Lower leg skin (tissue), 4 donors: Measurements from ENCODE around the gene CDKL4. TPM values are rescaled to one million over a fixed set of nuclear protein-coding genes. Genes with fewer than 3 reads are reported as not detected.
"Not testable (repeated sequence)": the region's sequence is repeated elsewhere in the genome, so short reads cannot be mapped to it uniquely, and the experiment has no call there.

Experiments
- DNase-seq, 2 donors: peaks; one replicate each; pipeline ENCODE4 v3.0.0-alpha.2; 2019; ENCODE audit warnings: low spot score in 2 of 2
- H3K4me3 ChIP-seq: fragments of 200-600 bp; sonication (generic); 2 replicates; pipeline ENCODE4 v1.5.1; 2017; ENCODE audit warnings: mild to moderate bottlenecking, low read depth; ENCODE audit not compliant: poor library complexity, severe bottlenecking
- POLR2A ChIP-seq, 2 donors: fragments of 450-650 bp; IDR thresholded peaks; one replicate each; pipeline ENCODE4 v1.6.1; 2016 to 2017; ENCODE audit warnings: antibody characterized with exemption in 2 of 2, mild to moderate bottlenecking in 1 of 2, moderate library complexity in 1 of 2
- WGBS, 2 donors: methylation state at CpG; one replicate each; pipeline ENCODE4 v1.1.5; 2018; 5-methylcytosine and 5-hydroxymethylcytosine counted together
- intact Hi-C: fragments of 100-400 bp; cut with DNase I; formaldehyde crosslinking; loops from one replicate; pipeline ENCODE4 v1.15.0; 2023; ENCODE audit warnings: low total_unique reads
- total RNA-seq, 4 donors: library from RNA; depleted of rRNA; stranded (reverse); fragments of >200 nt; gene quantifications; one replicate each; pipeline ENCODE4 v1.1.0, GENCODE V29; 2016
- TF ChIP-seq, protein P1 (sequence below), 3 donors: fragments of 450-650 bp; IDR thresholded peaks; one replicate each; pipeline ENCODE4 v1.5.1; 2016; ENCODE audit warnings: antibody characterized with exemption in 3 of 3, mild to moderate bottlenecking in 3 of 3, moderate library complexity in 2 of 3

CDKL4 gene
- total RNA-seq, 4 donors from 2014 or later: 0.74 to 1.1 TPM; not detected in 2

DNA sequence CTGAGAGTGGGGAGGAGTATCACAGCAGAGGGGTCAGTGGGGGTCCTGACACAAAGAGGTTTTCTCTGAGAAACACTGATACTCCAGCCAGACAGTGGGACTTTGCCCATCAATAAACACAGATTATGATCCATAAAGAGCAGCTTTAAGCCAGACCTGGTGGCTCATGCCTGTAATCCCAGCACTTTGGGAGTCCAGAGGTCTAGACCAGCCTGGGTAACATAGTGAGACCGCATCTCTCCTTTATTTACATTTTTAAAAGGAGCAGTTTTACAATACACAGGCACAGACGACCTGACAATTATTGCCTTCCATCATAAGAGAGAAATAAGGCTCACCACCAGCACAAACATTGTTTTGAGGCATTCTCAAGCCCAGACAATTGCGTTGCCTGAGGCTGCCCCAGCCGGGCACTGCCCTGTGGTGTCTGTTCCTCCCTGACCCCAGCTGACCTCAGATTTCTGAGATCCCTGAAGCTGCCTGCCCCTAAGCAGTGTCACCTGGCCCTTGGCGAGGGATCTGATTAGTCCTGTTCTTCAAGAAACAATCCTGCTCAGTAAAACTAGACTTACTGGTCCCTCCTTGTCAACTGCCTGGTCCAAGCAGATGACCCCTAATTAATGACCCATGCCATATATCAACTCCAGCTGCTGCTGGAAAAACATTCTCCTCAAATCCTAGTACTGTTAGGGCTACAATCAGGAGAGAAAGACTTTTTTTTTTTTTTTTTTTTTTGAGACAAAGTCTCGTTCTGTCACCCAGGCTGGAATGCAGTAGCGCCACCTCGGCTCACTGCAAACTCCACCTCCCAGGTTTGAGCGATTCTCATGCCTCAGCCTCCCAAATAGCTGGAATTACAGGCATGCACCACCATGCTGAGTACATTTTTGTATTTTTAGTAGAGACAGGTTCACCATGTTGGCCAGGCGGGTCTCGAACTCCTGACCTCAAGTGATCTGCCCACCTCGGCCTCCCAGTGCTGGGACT is 63.5 kb downstream of the CDKL4 start:
- no peak overlapping the region for H3K4me3 ChIP-seq
- TF ChIP-seq, protein P1, sequence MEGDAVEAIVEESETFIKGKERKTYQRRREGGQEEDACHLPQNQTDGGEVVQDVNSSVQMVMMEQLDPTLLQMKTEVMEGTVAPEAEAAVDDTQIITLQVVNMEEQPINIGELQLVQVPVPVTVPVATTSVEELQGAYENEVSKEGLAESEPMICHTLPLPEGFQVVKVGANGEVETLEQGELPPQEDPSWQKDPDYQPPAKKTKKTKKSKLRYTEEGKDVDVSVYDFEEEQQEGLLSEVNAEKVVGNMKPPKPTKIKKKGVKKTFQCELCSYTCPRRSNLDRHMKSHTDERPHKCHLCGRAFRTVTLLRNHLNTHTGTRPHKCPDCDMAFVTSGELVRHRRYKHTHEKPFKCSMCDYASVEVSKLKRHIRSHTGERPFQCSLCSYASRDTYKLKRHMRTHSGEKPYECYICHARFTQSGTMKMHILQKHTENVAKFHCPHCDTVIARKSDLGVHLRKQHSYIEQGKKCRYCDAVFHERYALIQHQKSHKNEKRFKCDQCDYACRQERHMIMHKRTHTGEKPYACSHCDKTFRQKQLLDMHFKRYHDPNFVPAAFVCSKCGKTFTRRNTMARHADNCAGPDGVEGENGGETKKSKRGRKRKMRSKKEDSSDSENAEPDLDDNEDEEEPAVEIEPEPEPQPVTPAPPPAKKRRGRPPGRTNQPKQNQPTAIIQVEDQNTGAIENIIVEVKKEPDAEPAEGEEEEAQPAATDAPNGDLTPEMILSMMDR (IDR thresholded peaks at IDR 0.05): no peak
- TF ChIP-seq POLR2A (IDR thresholded peaks at IDR 0.05): no peak
- intact Hi-C loops: no loop called here
- no peak for DNase-seq
- 69 to 78% methylated on average over 12 of the region's 12 CpGs for WGBS, 2 donors

DNA sequence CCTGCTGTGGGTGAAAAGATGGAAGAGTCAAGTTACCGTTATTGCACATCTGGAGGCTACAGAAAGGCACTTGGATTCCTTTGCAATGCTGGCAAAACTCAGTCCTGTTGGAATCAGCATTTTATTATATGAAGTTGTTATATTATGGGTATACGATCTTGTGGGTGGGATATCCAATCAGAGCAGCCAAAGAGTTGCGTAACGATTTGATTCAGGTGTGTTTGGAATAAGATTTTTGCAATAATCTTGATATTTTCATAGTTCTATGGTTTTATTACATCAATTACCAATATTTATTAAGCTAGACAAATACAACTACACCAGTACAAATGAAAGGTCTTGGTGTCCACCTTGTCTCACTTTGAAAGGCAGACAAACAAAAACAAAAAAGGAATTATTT is 65.0 kb downstream of the CDKL4 start:
- TF ChIP-seq, protein P1 (IDR thresholded peaks at IDR 0.05): no peak
- no peak for TF ChIP-seq POLR2A (IDR thresholded peaks at IDR 0.05)
- intact Hi-C loops: no loop called here
- H3K4me3 ChIP-seq: no peak overlapping the region
- WGBS, 2 donors: 77 to 90% methylated on average over 4 of the region's 4 CpGs
- no peak for DNase-seq

DNA sequence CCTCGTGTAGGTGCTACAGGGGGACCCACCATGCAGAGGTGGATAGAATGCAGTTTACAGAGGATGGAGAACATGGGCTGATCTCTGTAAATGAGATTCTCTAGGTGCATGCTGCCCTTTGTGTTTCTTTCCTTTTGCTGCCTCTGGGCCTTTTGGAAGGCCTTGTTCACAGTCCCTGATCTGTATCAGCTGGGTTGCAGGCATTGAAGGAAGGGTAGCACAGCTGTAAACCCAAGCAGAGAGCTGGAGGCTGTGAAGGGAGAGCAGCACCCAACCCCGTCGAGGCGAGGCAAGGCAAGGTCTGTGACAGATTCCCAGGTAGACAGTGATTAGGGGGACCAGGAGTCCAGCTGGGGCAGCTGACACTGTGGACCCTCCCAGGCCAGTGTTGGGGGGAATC is 66.8 kb downstream of the CDKL4 start:
- no peak for DNase-seq
- intact Hi-C loops: no loop called here
- WGBS, 2 donors: 64 to 76% methylated on average over 4 of the region's 4 CpGs
- H3K4me3 ChIP-seq: no peak overlapping the region
- no peak for TF ChIP-seq POLR2A (IDR thresholded peaks at IDR 0.05)
- TF ChIP-seq, protein P1 (IDR thresholded peaks at IDR 0.05): no peak

DNA sequence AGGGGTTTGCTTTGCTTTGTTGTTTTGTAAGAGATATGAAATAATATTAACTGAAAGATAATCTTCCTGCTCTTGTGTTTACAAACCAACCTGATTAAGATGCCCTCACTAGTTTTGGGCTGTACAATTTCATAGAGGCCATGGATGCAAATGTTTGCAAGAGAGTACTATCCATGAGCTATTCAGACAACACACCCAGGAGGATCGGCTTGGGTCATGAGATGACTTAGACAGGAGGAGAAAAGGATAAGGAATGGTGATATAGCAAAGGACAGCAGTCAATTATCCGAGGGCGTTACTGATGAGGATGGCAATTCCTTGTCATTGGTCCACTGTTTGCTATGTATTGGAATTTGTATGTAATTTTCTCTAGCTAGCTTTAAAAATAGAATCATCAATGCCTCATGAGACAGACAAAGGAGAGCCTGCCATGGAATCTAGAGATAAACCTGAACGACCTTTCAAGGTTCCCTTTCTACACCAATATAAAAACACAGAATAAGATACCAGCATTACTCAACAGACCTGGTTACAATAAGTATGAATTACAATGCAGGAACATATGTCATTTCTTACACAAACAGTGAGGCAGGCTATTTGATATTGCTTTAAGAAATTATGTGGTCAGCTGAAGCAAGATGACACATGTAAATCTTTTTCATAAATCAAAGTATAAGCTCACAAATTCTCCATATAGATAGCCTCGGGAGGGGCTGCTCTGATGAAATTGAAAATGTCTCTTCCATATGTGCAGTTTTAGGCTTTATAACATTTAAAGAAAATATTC is 68.6 kb downstream of the CDKL4 start:
- intact Hi-C loops: no loop called here
- 73 to 76% methylated on average over 5 of the region's 5 CpGs for WGBS, 2 donors
- no peak for TF ChIP-seq POLR2A (IDR thresholded peaks at IDR 0.05)
- TF ChIP-seq, protein P1 (IDR thresholded peaks at IDR 0.05): no peak
- DNase-seq: no peak
- H3K4me3 ChIP-seq: no peak overlapping the region

DNA sequence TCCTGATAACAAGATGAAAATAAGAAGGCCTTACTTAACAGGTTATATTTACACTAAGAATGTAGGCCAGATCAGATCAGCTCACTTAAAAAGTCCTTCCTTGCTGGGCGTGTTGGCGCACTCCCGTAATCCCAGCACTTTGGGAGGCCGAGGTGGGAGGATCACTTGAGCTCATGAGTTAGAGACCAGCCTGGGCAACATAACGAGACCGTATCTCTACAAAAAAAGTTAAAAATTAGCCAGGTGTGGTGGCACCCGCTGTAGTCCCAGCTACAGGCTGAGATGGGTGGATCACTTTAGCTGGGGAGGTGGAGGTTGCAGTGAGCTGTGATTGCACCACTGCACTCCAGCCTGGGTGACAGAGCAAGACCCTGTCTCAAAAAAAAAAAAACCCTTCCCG is 69.7 kb downstream of the CDKL4 start:
- intact Hi-C loops: no loop called here
- no peak for TF ChIP-seq POLR2A (IDR thresholded peaks at IDR 0.05)
- TF ChIP-seq, protein P1 (IDR thresholded peaks at IDR 0.05): no peak
- 94 to 96% methylated on average over 8 of the region's 8 CpGs for WGBS, 2 donors
- H3K4me3 ChIP-seq: no peak overlapping the region
- no peak for DNase-seq

DNA sequence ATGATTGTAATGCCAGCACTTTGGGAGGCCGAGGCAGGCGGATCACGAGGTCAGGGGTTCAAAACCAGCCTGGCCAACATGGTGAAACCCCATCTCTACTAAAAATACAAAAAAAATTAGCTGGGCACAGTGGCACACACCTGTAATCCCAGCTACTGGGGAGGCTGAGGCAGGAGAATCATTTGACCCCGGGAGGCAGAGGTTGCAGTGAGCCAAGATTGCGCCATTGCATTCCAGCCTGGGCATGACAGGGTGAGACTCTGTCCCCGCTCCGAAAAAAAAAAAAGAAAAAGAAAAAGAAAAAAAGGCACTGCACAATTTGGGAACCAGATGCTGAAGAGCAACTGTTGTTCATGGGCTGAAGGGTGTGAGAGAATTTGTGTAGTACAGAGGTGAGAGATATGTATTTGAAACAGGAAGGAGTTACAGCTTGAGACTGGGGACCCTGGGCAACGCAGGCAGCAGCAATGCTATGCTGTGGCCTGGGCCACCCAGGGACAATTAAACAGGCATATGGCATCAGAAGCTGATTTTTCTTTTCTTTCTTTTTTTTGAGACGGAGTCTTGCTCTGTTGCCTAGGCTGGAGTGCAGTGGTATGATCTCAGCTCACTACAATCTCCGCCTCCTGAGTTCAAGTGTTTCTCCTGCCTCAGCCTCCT is 71.6 kb downstream of the CDKL4 start:
- DNase-seq, H3K4me3 ChIP-seq, intact Hi-C loops: not testable (repeated sequence)
- 79 to 84% methylated on average over 10 of the region's 10 CpGs for WGBS, 2 donors
